Measurements from ENCODE around the gene LPCAT3.

LPCAT3 gene

GRCh38 chr12:7018350-7019042 is at the start of gene LPCAT3:
Gene LPCAT3, minus strand, starts transcription at chr12:7018476. Its CDS starts 52 bp downstream, at chr12:7018424.
- peak; percentile 89 for TF ChIP-seq CTCF (IDR thresholded peaks at IDR 0.05; ENCODE audit: insufficient read depth, low read length, poor library complexity, severe bottlenecking)
- peak within 1 kb of the TSS; percentile 91 for H3K4me3 ChIP-seq (replicated peaks; ENCODE audit: low read depth, low read length)
- no peaks in the 10 kb centered on the region for H3K27me3 ChIP-seq (replicated peaks; ENCODE audit: control insufficient read depth, insufficient read depth, low read length)

DNA sequence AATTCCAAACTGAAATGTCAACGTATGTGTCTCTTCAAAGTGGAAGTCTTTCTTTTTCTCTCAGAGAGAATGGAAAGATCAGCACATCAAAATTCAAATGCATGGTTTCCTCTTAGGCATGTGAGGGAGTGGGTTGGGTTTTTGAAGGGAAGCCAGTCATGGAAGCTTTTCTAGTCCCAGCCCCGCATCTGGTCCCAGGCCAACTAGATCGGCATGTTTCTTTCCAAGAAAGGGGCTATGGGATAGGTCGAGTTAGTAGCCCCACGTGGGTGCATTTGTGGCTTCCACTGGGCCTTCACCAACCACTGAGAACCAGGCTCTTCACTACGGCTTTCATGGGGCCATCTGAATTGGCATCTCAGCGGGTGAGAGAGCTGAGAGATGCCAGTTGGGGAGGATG is 48.8 kb upstream of the LPCAT3 start:
- no peaks in the 10 kb centered on the region for H3K36me3 ChIP-seq (ENCODE audit: control insufficient read depth, insufficient read depth, low read length)
- no peak overlapping the region for H3K4me3 ChIP-seq (replicated peaks; ENCODE audit: low read depth, low read length)
- H3K27me3 ChIP-seq (replicated peaks; ENCODE audit: control insufficient read depth, insufficient read depth, low read length) = no peaks in the 10 kb centered on the region; the same call in 1 of the 2 replicates
- no peak for DNase-seq (ENCODE audit: extremely low read depth, insufficient read length)
- no peak for TF ChIP-seq CTCF (IDR thresholded peaks at IDR 0.05; ENCODE audit: insufficient read depth, low read length, poor library complexity, severe bottlenecking)

More at GRCh38 chr12:7018350-7019042, at the start of gene LPCAT3:
- DNase-seq (ENCODE audit: extremely low read depth, insufficient read length) = peak; percentile 98
- H3K36me3 ChIP-seq (ENCODE audit: control insufficient read depth, insufficient read depth, low read length) = 0 out of 2 replicates have a peak, but pooled peaks cover under 1% of the 10 kb centered on the region

DNA sequence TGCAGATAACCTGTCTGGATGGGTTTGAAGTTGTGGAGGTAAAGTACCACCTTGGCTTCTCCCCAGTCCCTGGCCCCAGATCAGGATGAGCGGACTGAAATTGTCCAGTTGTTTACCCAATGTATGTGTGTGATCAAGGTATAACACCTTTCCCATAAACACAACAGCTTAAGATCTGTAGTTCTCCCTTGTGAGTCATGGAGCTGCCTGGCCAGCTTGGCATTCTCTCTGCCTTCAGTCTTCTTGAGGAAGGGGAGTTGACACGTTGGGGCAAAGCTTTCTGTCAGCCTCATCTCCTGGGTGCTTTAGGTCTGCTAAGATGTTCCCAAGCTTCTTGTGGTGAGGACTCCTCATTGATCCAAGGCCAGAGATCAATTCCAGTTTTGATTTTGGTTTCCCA is 48.3 kb upstream of the LPCAT3 start:
- no peak for TF ChIP-seq CTCF (IDR thresholded peaks at IDR 0.05; ENCODE audit: insufficient read depth, low read length, poor library complexity, severe bottlenecking)
- no peak for DNase-seq (ENCODE audit: extremely low read depth, insufficient read length)
- Histone ChIP-seq H3K27me3 (replicated peaks; ENCODE audit: control insufficient read depth, insufficient read depth, low read length) (no peaks in the 10 kb centered on the region; the same call in 1 of the 2 replicates), H3K4me3 (replicated peaks; ENCODE audit: low read depth, low read length) (no peak overlapping the region), H3K36me3 (ENCODE audit: control insufficient read depth, insufficient read depth, low read length) (no peaks in the 10 kb centered on the region)

- no peak for DNase-seq (ENCODE audit: extremely low read depth, insufficient read length)
- Histone ChIP-seq H3K4me3 (replicated peaks; ENCODE audit: low read depth, low read length) (no peak overlapping the region), H3K27me3 (replicated peaks; ENCODE audit: control insufficient read depth, insufficient read depth, low read length) (no peaks in the 10 kb centered on the region; the same call in 1 of the 2 replicates), H3K36me3 (ENCODE audit: control insufficient read depth, insufficient read depth, low read length) (no peaks in the 10 kb centered on the region)
- TF ChIP-seq CTCF (IDR thresholded peaks at IDR 0.05; ENCODE audit: insufficient read depth, low read length, poor library complexity, severe bottlenecking) = no peak
Measured at GRCh38 chr12:7065073-7065623, 46.9 kb upstream of the LPCAT3 start.

DNA sequence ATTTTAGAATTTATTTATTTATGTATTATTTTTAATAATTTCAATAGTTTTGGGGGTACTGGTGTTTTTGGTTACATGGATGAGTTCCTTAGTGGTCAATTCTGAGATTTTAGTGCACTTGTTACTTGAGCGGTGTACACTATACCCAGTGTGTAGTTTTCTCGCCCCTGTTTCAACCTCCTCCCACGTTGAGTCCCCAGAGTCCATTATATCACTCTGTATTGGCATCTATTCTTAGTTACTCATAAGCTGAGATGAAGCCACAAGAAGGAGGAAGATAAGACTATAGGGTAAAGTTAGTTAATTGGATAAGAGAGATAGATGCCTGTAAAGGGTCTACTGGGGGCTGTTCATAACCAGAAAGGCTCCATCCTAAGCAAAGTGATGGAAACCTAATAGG is 46.2 kb upstream of the LPCAT3 start:
- Histone ChIP-seq H3K4me3 (replicated peaks; ENCODE audit: low read depth, low read length) (no peak overlapping the region), H3K36me3 (ENCODE audit: control insufficient read depth, insufficient read depth, low read length) (no peaks in the 10 kb centered on the region), H3K27me3 (replicated peaks; ENCODE audit: control insufficient read depth, insufficient read depth, low read length) (no peaks in the 10 kb centered on the region; the same call in 1 of the 2 replicates)
- TF ChIP-seq CTCF (IDR thresholded peaks at IDR 0.05; ENCODE audit: insufficient read depth, low read length, poor library complexity, severe bottlenecking) = no peak
- no peak for DNase-seq (ENCODE audit: extremely low read depth, insufficient read length)
